NT2/D1 (cell line): ENCODE measurements around the gene SFXN4.
"Not testable (repeated sequence)": the region's sequence is repeated elsewhere in the genome, so short reads cannot be mapped to it uniquely, and the experiment has no call there.

Source experiments
- SUZ12 ChIP-seq: IDR thresholded peaks from 2 replicates; pipeline ENCODE4 v1.6.1; 2011; ENCODE audit not compliant: insufficient read length, insufficient read depth; ENCODE audit errors: extremely low read depth
- YY1 ChIP-seq: IDR thresholded peaks from 2 replicates; pipeline ENCODE4 v1.6.1; 2011; ENCODE audit not compliant: insufficient read length, insufficient read depth
- ZNF274 ChIP-seq: IDR thresholded peaks from 2 replicates; pipeline ENCODE4 v1.6.1; 2011; ENCODE audit warnings: mild to moderate bottlenecking, low read depth, low read length

DNA sequence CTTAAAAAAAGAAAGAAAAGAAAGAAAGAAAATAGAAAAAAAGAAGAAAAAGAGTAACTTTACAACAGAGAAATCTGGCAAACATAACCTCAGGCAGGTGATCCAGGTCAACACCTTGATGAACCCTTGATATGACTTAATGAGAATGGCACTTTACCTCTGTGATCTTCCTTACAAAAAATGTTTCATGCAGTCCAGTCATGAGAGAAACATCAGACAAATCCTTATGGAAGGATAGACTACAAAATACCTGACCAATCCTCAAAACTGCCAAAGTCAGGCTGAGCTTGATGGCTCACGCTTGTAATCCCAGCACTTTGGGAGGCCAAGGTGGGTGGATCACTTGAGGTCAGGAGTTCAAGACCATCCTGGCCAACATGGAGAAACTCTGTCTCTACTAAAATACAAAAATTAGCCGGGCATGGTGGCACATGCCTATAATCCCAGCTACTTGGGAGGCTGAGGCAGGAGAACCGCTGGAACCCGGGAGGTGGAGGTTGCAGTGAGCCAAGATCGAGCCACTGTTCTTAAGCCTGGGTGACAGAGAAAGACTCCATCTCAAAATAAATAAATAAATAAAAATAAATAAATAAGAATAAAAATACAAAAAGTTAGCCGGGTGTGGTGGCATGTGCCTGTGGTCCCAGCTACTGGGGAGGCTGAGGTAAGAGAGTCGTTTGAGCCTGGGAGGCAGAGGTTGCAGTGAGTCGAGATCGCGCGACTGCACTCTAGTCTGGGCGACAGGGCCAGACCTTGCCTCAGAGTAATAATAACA is 68.7 kb downstream of the SFXN4 start:
- not testable (repeated sequence) for TF ChIP-seq YY1, ZNF274, SUZ12
